Measurements from ENCODE around the gene ANXA2R. TPM values are rescaled to one million over a fixed set of nuclear protein-coding genes. Genes with fewer than 3 reads are reported as not detected.

Gene ANXA2R
- total and polyA plus RNA-seq, 9 donors: 0.69 to 1.6 (median 1.2) TPM

- H3K27me3 ChIP-seq (ENCODE audit: control insufficient read depth, insufficient read depth, low read length): peaks cover 82% of the 10 kb centered on the region
- under 1% methylated on average over 42 of the region's 44 CpGs for WGBS (ENCODE audit: insufficient coverage)
These were observed 2.1 kb upstream of the ANXA2R start for GRCh38 chr5:43042176-43042625.

DNA sequence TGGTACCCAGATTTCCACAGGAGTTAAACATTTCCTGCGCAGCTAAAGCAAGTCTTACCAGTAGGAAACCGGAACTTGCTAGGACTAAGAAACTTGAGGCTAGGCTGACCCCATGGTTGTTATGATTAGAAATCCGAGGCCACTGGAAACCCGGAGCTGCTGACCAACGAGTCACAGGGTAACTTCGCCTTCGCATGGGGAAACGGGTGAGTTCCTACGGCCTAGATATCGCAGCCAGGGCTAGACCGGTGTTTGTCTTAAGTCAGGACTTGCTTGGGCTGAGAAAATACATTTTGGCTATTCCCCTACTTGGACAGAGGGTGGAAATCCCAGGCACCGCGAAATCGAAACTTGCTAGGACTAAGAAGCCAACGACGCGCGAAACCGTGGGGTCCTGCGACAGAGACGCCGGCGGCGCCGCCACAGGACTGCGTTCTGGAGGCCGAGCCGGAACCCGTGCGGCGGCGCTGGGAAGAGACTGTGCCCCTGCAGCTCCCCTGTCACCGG is 1.6 kb upstream of the ANXA2R start:
- Histone ChIP-seq H3K27ac (ENCODE audit: low read length) (peak overlapping the region; percentile 92), H3K9me3 (replicated peaks; ENCODE audit: control insufficient read depth, low read depth, low read length) (no peaks in the 10 kb centered on the region), H3K27me3 (ENCODE audit: control insufficient read depth, insufficient read depth, low read length) (peaks cover 84% of the 10 kb centered on the region), H3K4me3 (ENCODE audit: low read length) (peak overlapping the region; percentile 71), H3K4me1 (ENCODE audit: control insufficient read depth, insufficient read depth, low read length) (peaks cover 59% of the 10 kb centered on the region), H3K36me3 (ENCODE audit: control insufficient read depth, insufficient read depth, low read length) (no peaks in the 10 kb centered on the region)
- peak; percentile 74 for DNase-seq
- under 1% methylated on average over 32 of the region's 33 CpGs for WGBS (ENCODE audit: insufficient coverage)

More at GRCh38 chr5:43042176-43042625, 2.1 kb upstream of the ANXA2R start:
- Histone ChIP-seq H3K36me3 (ENCODE audit: control insufficient read depth, insufficient read depth, low read length) (no peaks in the 10 kb centered on the region), H3K27ac (ENCODE audit: low read length) (peak overlapping the region; percentile 92), H3K9me3 (replicated peaks; ENCODE audit: control insufficient read depth, low read depth, low read length) (no peaks in the 10 kb centered on the region), H3K4me1 (ENCODE audit: control insufficient read depth, insufficient read depth, low read length) (peaks cover 54% of the 10 kb centered on the region), H3K4me3 (ENCODE audit: low read length) (peak overlapping the region; percentile 71)
- DNase-seq: peak; percentile 86

DNA sequence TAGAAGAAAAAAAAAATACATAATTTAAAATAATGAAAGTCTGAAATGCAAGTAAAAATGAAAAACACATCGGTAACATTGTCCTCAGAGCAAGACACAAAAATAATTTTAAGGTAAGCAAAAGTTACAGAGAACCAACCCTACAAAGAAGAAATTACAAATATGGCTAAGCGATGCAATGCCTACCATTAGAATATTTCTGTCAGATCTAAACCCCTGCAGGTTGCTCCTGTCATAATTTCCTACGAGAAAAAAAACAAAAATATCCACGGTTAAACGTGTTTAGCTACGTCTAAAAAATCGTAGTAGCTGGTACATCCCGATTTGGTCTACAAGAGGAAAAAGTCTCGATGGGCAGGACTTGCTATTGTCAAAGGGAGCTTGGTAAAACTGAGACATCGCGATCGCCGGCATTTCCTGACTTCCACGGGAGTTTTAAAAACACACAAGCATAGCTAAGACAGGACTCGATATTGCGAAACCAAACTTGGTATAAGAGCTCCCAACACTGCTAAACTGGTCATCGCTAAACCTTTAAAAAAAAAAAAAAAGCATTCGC is 1.1 kb upstream of the ANXA2R start:
- Histone ChIP-seq H3K36me3 (ENCODE audit: control insufficient read depth, insufficient read depth, low read length) (no peaks in the 10 kb centered on the region), H3K4me3 (ENCODE audit: low read length) (peak overlapping the region; percentile 71), H3K27ac (ENCODE audit: low read length) (peak overlapping the region; percentile 92), H3K9me3 (replicated peaks; ENCODE audit: control insufficient read depth, low read depth, low read length) (no peaks in the 10 kb centered on the region), H3K27me3 (ENCODE audit: control insufficient read depth, insufficient read depth, low read length) (peaks cover 88% of the 10 kb centered on the region), H3K4me1 (ENCODE audit: control insufficient read depth, insufficient read depth, low read length) (peaks cover 59% of the 10 kb centered on the region)
- no peak for DNase-seq
- 6% methylated on average over 12 of the region's 18 CpGs for WGBS (ENCODE audit: insufficient coverage)

- Histone ChIP-seq H3K4me3 (ENCODE audit: low read length) (peak overlapping the region; percentile 23), H3K9me3 (replicated peaks; ENCODE audit: control insufficient read depth, low read depth, low read length) (no peaks in the 10 kb centered on the region), H3K27me3 (ENCODE audit: control insufficient read depth, insufficient read depth, low read length) (peaks cover 84% of the 10 kb centered on the region), H3K36me3 (ENCODE audit: control insufficient read depth, insufficient read depth, low read length) (no peaks in the 10 kb centered on the region), H3K27ac (ENCODE audit: low read length) (peak overlapping the region; percentile 84), H3K4me1 (ENCODE audit: control insufficient read depth, insufficient read depth, low read length) (peaks cover 59% of the 10 kb centered on the region)
- peak; percentile 53 for DNase-seq
- WGBS (ENCODE audit: insufficient coverage): 9% methylated on average over 31 of the region's 35 CpGs
These were observed 440 bp downstream of the ANXA2R start for GRCh38 chr5:43039471-43040286.

DNA sequence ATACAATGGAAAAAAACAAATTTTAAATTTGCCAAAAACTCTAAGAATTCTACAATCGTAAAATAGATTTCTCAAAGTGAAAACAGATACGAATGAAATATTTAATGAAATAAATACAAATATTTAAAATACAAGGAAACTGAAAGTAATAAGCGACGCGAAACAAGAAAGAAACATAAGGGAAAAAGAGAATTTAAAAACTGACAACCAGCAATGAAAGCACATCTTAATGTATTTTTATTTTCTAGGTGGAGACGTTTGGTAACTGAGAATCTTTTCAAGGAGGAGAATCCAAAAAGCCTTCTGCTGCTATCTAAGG is 1.0 kb downstream of the ANXA2R start:
- Histone ChIP-seq H3K27me3 (ENCODE audit: control insufficient read depth, insufficient read depth, low read length) (peaks cover 84% of the 10 kb centered on the region), H3K4me3 (ENCODE audit: low read length) (peak overlapping the region; percentile 23), H3K36me3 (ENCODE audit: control insufficient read depth, insufficient read depth, low read length) (no peaks in the 10 kb centered on the region), H3K27ac (ENCODE audit: low read length) (peak overlapping the region; percentile 84), H3K9me3 (replicated peaks; ENCODE audit: control insufficient read depth, low read depth, low read length) (no peaks in the 10 kb centered on the region), H3K4me1 (ENCODE audit: control insufficient read depth, insufficient read depth, low read length) (peaks cover 57% of the 10 kb centered on the region)
- no peak for DNase-seq
- no CpG with 5 or more reads among the region's 6 CpGs for WGBS (ENCODE audit: insufficient coverage)

DNA sequence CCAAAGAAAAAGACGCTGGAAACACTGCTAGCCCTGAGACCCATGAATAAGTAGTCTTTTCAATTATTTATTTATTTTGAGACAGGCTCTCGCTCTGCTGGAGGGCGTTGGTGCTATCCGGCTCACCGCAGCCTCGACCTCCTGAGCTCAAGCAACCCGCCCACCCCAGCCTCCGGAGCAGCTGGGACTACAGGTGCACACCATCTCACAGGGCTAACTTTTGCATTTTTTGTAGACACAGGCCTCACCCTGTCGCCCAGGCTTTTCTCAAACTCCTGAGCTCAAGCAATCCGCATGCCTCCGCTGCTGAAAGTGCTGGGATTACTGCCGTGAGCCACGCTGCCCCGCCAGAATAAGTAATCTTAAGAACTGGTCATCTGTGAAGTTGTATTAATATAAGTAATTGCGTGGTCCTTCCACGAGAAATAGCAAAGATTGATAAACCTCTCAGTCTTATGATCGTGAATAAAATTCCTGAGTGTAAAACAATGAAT is 1.6 kb downstream of the ANXA2R start:
- peaks cover 58% of the 10 kb centered on the region for H3K4me1 ChIP-seq (ENCODE audit: control insufficient read depth, insufficient read depth, low read length)
- no peaks in the 10 kb centered on the region for H3K36me3 ChIP-seq (ENCODE audit: control insufficient read depth, insufficient read depth, low read length)
- H3K27ac ChIP-seq (ENCODE audit: low read length): peak overlapping the region; percentile 78
- peak overlapping the region; percentile 24 for H3K4me3 ChIP-seq (ENCODE audit: low read length)
- H3K9me3 ChIP-seq (replicated peaks; ENCODE audit: control insufficient read depth, low read depth, low read length): no peaks in the 10 kb centered on the region
- H3K27me3 ChIP-seq (ENCODE audit: control insufficient read depth, insufficient read depth, low read length): peaks cover 88% of the 10 kb centered on the region
- WGBS (ENCODE audit: insufficient coverage): 17% methylated on average over 12 of the region's 17 CpGs
- DNase-seq: no peak

- Histone ChIP-seq H3K4me1 (ENCODE audit: control insufficient read depth, insufficient read depth, low read length) (peaks cover 53% of the 10 kb centered on the region), H3K9me3 (replicated peaks; ENCODE audit: control insufficient read depth, low read depth, low read length) (no peaks in the 10 kb centered on the region), H3K27ac (ENCODE audit: low read length) (peak overlapping the region; percentile 78), H3K27me3 (ENCODE audit: control insufficient read depth, insufficient read depth, low read length) (peaks cover 88% of the 10 kb centered on the region), H3K4me3 (ENCODE audit: low read length) (peak overlapping the region; percentile 24), H3K36me3 (ENCODE audit: control insufficient read depth, insufficient read depth, low read length) (no peaks in the 10 kb centered on the region)
- 34% methylated on average over 11 of the region's 24 CpGs for WGBS (ENCODE audit: insufficient coverage)
- DNase-seq: peak; percentile 58
These were observed 2.3 kb downstream of the ANXA2R start for GRCh38 chr5:43037636-43038495.

DNA sequence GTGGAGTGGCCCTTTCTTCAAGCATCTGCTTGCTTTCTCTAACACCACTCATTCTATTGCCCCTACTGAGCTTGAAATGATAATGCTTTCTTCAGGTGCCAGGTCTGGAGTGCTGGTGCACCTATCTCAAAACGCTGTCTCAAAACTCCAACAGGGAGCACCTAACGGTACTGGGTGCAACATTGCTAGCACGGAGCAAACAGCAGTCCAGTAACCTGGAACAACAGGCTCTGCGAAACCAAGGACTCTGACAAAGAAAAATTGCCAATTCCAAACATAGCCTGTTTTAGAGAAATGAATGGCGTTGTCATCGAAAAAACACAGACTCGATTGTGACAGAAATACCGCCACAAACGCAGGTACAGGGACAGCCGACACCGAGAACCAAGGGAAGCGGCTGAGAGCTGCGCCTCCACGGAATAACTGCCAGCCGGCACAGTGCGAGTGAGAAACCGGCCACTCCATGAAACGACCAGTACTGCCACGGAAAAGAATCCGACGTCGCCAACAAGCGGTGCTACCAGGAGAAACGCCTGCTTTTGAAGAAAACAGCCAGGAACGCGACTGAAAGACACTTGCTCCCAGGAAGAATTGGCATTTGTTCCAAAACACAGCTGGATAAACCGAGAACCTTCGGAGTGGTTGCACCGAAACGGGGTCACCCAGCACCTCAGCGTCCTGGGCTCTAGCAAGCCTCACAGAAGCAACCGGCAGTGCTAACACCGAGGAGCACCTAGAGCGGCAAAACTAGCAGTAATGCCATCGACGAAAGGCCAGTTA is 3.1 kb downstream of the ANXA2R start:
- H3K4me1 ChIP-seq (ENCODE audit: control insufficient read depth, insufficient read depth, low read length): peaks cover 45% of the 10 kb centered on the region
- 16% methylated on average over 35 of the region's 36 CpGs for WGBS (ENCODE audit: insufficient coverage)
- H3K27me3 ChIP-seq (ENCODE audit: control insufficient read depth, insufficient read depth, low read length): peaks cover 83% of the 10 kb centered on the region
- peak overlapping the region; percentile 78 for H3K27ac ChIP-seq (ENCODE audit: low read length)
- H3K9me3 ChIP-seq (replicated peaks; ENCODE audit: control insufficient read depth, low read depth, low read length): no peaks in the 10 kb centered on the region
- no peaks in the 10 kb centered on the region for H3K36me3 ChIP-seq (ENCODE audit: control insufficient read depth, insufficient read depth, low read length)
- no peak overlapping the region for H3K4me3 ChIP-seq (ENCODE audit: low read length)
- DNase-seq: peak; percentile 32

GRCh38 chr5:43036409-43036808 is 3.7 kb downstream of the ANXA2R start:
- H3K9me3 ChIP-seq (replicated peaks; ENCODE audit: control insufficient read depth, low read depth, low read length): no peaks in the 10 kb centered on the region
- no peak overlapping the region for H3K27ac ChIP-seq (ENCODE audit: low read length)
- no peak for DNase-seq
- WGBS (ENCODE audit: insufficient coverage): no CpG with 5 or more reads among the region's 1 CpG
- no peaks in the 10 kb centered on the region for H3K36me3 ChIP-seq (ENCODE audit: control insufficient read depth, insufficient read depth, low read length)
- no peak overlapping the region for H3K4me3 ChIP-seq (ENCODE audit: low read length)
- H3K27me3 ChIP-seq (ENCODE audit: control insufficient read depth, insufficient read depth, low read length): peaks cover 77% of the 10 kb centered on the region
- peaks cover 39% of the 10 kb centered on the region for H3K4me1 ChIP-seq (ENCODE audit: control insufficient read depth, insufficient read depth, low read length)

All from muscle of leg (tissue), 11 donors.